GM19351 (cell line): Measurements from ENCODE around the gene ABCA4.

Experiments used
- ATAC-seq: cut with Tn5 transposase; IDR thresholded peaks from one replicate; pipeline ENCODE4 v1.9.1; 2021; ENCODE audit warnings: mild to moderate bottlenecking, moderate library complexity; ENCODE audit not compliant: unreplicated experiment

ABCA4 gene

GRCh38 chr1:94124538-94124937 lies 3.6 kb upstream of the ABCA4 start:
- no peak for ATAC-seq

- ATAC-seq = no peak
Observed at GRCh38 chr1:94122201-94122970, 1.4 kb upstream of the ABCA4 start.

GRCh38 chr1:94121411-94121821 lies 468 bp upstream of the ABCA4 start:
- no peak for ATAC-seq

- no peak for ATAC-seq
Observed at GRCh38 chr1:94120570-94120901, 412 bp downstream of the ABCA4 start.

GRCh38 chr1:94119796-94120569 lies 965 bp downstream of the ABCA4 start:
- ATAC-seq = no peak

- no peak for ATAC-seq
Observed at GRCh38 chr1:94119306-94119705, 1.6 kb downstream of the ABCA4 start.

GRCh38 chr1:94118471-94118870 lies 2.5 kb downstream of the ABCA4 start:
- no peak for ATAC-seq

GRCh38 chr1:94118013-94118412 lies 2.9 kb downstream of the ABCA4 start:
- ATAC-seq = no peak

- no peak for ATAC-seq
Observed at GRCh38 chr1:94117259-94117851, 3.6 kb downstream of the ABCA4 start.

GRCh38 chr1:94115900-94116436 lies 5.0 kb downstream of the ABCA4 start:
- ATAC-seq = no peak

- ATAC-seq = no peak
Observed at GRCh38 chr1:94115254-94115899, 5.6 kb downstream of the ABCA4 start.

- ATAC-seq = no peak
Observed at GRCh38 chr1:94113589-94114226, 7.2 kb downstream of the ABCA4 start.

GRCh38 chr1:94111879-94112278 lies 9.1 kb downstream of the ABCA4 start:
- ATAC-seq = peak; percentile 94

- no peak for ATAC-seq
Observed at GRCh38 chr1:94110946-94111740, 9.8 kb downstream of the ABCA4 start.

GRCh38 chr1:94110021-94110761 lies 10.8 kb downstream of the ABCA4 start:
- no peak for ATAC-seq

GRCh38 chr1:94109478-94109877 lies 11.5 kb downstream of the ABCA4 start:
- no peak for ATAC-seq

GRCh38 chr1:94107141-94107540 lies 13.8 kb downstream of the ABCA4 start:
- no peak for ATAC-seq

- no peak for ATAC-seq
Observed at GRCh38 chr1:94106716-94107115, 14.2 kb downstream of the ABCA4 start.

GRCh38 chr1:94105957-94106529 lies 14.9 kb downstream of the ABCA4 start:
- peak; percentile 89 for ATAC-seq
